Esophagus squamous epithelium (tissue), 5 donors: ENCODE results near the gene TBPL2. TPM values are rescaled to one million over a fixed set of nuclear protein-coding genes. Genes with fewer than 3 reads are reported as not detected.
"Not testable (repeated sequence)": the region's sequence is repeated elsewhere in the genome, so short reads cannot be mapped to it uniquely, and the experiment has no call there.

Source experiments
- DNase-seq: peaks from one replicate; lab custom pipeline; 2025; lab: John Stamatoyannopoulos, UW
- H3K27ac ChIP-seq, 4 donors: fragments of 200-600 bp; sonication (generic); one replicate each; pipeline ENCODE4 v1.5.1; 2016 to 2019; ENCODE audit warnings: mild to moderate bottlenecking in 1 of 4
- H3K27me3 ChIP-seq, 4 donors: fragments of 200-600 bp; sonication (generic); 1 replicate in 3 of 4; 2 replicates in 1 of 4; pipeline versions ENCODE4 v1.5.1 to v1.6.0; 2017 to 2021; ENCODE audit warnings: antibody characterized with exemption in 1 of 4
- H3K36me3 ChIP-seq, 3 donors: fragments of 200-600 bp; sonication (generic); one replicate each; pipeline ENCODE4 v1.5.1; 2016 to 2019
- H3K4me1 ChIP-seq, 3 donors: fragments of 200-600 bp; sonication (generic); one replicate each; pipeline ENCODE4 v1.5.1; 2017 to 2019
- H3K4me3 ChIP-seq, 4 donors: fragments of 200-600 bp; sonication (generic); 1 replicate in 3 of 4; 2 replicates in 1 of 4; pipeline ENCODE4 v1.5.1; 2016 to 2019; ENCODE audit warnings: mild to moderate bottlenecking in 2 of 4, moderate library complexity in 1 of 4
- H3K9me3 ChIP-seq, 3 donors: fragments of 200-600 bp; sonication (generic); one replicate each; pipeline ENCODE4 v1.5.1; 2016 to 2019
- POLR2A ChIP-seq, 4 donors: fragments of 450-650 bp; IDR thresholded peaks; one replicate each; pipeline ENCODE4 v1.6.1; 2017; ENCODE audit warnings: antibody characterized with exemption in 4 of 4, mild to moderate bottlenecking in 4 of 4, moderate library complexity in 3 of 4
- WGBS, 2 donors: methylation state at CpG; one replicate each; pipeline ENCODE4 v1.1.5; 2018; 5-methylcytosine and 5-hydroxymethylcytosine counted together
- intact Hi-C: fragments of 100-400 bp; cut with DNase I; formaldehyde crosslinking; loops from one replicate; pipeline ENCODE4 v1.15.0; 2022
- total RNA-seq, 4 donors: library from RNA; depleted of rRNA; stranded (reverse); fragments of >200 nt; gene quantifications; one replicate each; pipeline ENCODE4 v1.1.0, GENCODE V29; 2016
- TF ChIP-seq, protein P1 (sequence below), 6 experiments: fragments of 450-650 bp in 4 of 6; fragments of 200-600 bp in 2 of 6; sonication (generic) in 2 of 6; IDR thresholded peaks; one replicate each; pipeline ENCODE4 v1.5.1; 2016 to 2019; ENCODE audit warnings: antibody characterized with exemption in 6 of 6, mild to moderate bottlenecking in 4 of 6, moderate library complexity in 4 of 6
- donor health status: DM: yes; HTN: yes; CAD: no.

TBPL2 gene
- not detected for total RNA-seq

- TF ChIP-seq, protein P1, sequence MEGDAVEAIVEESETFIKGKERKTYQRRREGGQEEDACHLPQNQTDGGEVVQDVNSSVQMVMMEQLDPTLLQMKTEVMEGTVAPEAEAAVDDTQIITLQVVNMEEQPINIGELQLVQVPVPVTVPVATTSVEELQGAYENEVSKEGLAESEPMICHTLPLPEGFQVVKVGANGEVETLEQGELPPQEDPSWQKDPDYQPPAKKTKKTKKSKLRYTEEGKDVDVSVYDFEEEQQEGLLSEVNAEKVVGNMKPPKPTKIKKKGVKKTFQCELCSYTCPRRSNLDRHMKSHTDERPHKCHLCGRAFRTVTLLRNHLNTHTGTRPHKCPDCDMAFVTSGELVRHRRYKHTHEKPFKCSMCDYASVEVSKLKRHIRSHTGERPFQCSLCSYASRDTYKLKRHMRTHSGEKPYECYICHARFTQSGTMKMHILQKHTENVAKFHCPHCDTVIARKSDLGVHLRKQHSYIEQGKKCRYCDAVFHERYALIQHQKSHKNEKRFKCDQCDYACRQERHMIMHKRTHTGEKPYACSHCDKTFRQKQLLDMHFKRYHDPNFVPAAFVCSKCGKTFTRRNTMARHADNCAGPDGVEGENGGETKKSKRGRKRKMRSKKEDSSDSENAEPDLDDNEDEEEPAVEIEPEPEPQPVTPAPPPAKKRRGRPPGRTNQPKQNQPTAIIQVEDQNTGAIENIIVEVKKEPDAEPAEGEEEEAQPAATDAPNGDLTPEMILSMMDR (IDR thresholded peaks at IDR 0.05): no peak
- TF ChIP-seq POLR2A (IDR thresholded peaks at IDR 0.05): no peak
- intact Hi-C loops: loop anchor here (10.0 kb wide), 1 partner anchor 1034 kb away; no protein-coding TSS in a partner anchor
- no peak within 1 kb of the TSS for H3K27ac ChIP-seq
- H3K4me1 ChIP-seq: no peaks in the 10 kb centered on the region
- no peak within 1 kb of the TSS for H3K4me3 ChIP-seq
- WGBS, 2 donors: 30 to 51% methylated on average over 16 to 20 of the region's 29 CpGs
- no peaks in the 10 kb centered on the region for H3K36me3 ChIP-seq
- DNase-seq: no peak
- no peaks in the 10 kb centered on the region for H3K9me3 ChIP-seq
- peaks cover 0 to 27% (median 0%) of the 10 kb centered on the region in 4 donors for H3K27me3 ChIP-seq
Measured at GRCh38 chr14:55440385-55440784, at the start of gene TBPL2. Gene TBPL2 (minus strand): TSS chr14:55440616. CDS start chr14:55440449, 167 bp downstream.

GRCh38 chr14:55488204-55488603 lies 47.8 kb upstream of the TBPL2 start:
- no peak overlapping the region for H3K27ac ChIP-seq
- intact Hi-C loops: no loop called here
- 26% methylated on average over 4 of the region's 4 CpGs for WGBS, 2 donors
- no peaks in the 10 kb centered on the region for H3K4me1 ChIP-seq
- no peaks in the 10 kb centered on the region for H3K27me3 ChIP-seq
- H3K4me3 ChIP-seq: no peak overlapping the region
- no peaks in the 10 kb centered on the region for H3K36me3 ChIP-seq
- no peaks in the 10 kb centered on the region for H3K9me3 ChIP-seq
- TF ChIP-seq, protein P1 (IDR thresholded peaks at IDR 0.05): no peak
- no peak for TF ChIP-seq POLR2A (IDR thresholded peaks at IDR 0.05)
- DNase-seq: no peak

DNA sequence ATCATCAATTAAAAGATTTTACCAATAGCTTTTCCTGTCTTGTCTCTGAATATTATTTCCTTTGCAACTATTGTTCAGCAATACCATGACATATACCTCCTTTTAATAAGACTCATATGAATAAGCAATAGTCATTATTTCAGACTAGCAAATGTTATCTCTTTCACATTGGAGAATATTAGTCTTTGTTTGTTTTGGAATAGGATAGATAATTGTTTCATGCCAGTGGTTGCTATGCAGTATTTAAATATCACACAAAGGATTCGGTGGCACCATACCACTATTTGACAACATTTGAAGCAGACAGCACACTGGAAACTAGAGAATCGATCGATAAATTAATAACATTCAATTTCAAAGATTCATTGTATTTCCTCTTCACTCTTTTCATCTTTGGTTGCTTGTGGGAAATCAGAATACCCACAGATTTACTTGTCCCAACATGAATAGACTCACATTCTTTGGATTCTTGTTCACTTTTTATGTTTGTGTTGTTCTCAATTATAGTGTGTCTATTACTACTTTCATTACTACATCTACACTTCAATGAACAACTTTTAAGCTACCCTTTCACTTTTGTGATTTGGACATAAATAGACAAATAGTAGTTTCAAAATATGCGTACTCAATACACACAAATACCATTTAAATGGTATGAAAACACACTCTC lies 42.7 kb upstream of the TBPL2 start:
- no peak for DNase-seq
- intact Hi-C loops: no loop called here
- Histone ChIP-seq H3K4me3 (no peak overlapping the region), H3K27me3 (no peaks in the 10 kb centered on the region), H3K9me3 (no peaks in the 10 kb centered on the region), H3K36me3 (no peaks in the 10 kb centered on the region), H3K27ac (no peak overlapping the region), H3K4me1 (no peaks in the 10 kb centered on the region)
- TF ChIP-seq POLR2A (IDR thresholded peaks at IDR 0.05): no peak
- TF ChIP-seq, protein P1 (IDR thresholded peaks at IDR 0.05): no peak
- 51 to 69% methylated on average over 4 of the region's 4 CpGs for WGBS, 2 donors

- 79 to 86% methylated on average over 5 of the region's 5 CpGs for WGBS, 2 donors
- Histone ChIP-seq H3K27ac (no peak overlapping the region), H3K9me3 (no peaks in the 10 kb centered on the region), H3K4me3 (no peak overlapping the region), H3K4me1 (no peaks in the 10 kb centered on the region), H3K36me3 (no peaks in the 10 kb centered on the region), H3K27me3 (no peaks in the 10 kb centered on the region)
- DNase-seq: no peak
- intact Hi-C loops: no loop called here
- TF ChIP-seq, protein P1 (IDR thresholded peaks at IDR 0.05): no peak
- no peak for TF ChIP-seq POLR2A (IDR thresholded peaks at IDR 0.05)
Measured at GRCh38 chr14:55481769-55482168, 41.4 kb upstream of the TBPL2 start.

DNA sequence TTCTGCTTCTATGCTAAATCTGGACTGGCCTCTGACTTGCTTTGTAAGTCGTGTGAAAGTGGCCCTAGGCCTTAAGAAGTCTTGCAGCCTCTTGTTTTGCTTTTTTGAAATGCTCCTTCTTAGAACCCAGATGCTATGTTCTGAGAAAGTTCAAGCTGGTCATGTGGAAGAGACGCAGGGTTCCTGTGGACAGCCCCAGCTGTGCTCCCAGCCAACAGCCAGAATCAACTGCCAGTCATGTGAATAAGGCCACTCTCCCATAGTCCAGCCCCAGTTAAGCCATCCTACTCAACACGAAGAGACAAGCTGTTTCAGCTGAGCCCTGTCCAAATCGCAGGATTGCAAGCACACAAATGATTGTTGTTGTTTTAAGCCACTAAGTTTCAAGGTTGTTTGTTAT lies 37.3 kb upstream of the TBPL2 start:
- H3K27me3 ChIP-seq: no peaks in the 10 kb centered on the region
- no peaks in the 10 kb centered on the region for H3K9me3 ChIP-seq
- H3K27ac ChIP-seq: no peak overlapping the region
- no peaks in the 10 kb centered on the region for H3K36me3 ChIP-seq
- TF ChIP-seq, protein P1 (IDR thresholded peaks at IDR 0.05): no peak
- no peak for TF ChIP-seq POLR2A (IDR thresholded peaks at IDR 0.05)
- intact Hi-C loops: no loop called here
- 53 to 59% methylated on average over 4 of the region's 4 CpGs for WGBS, 2 donors
- no peak overlapping the region for H3K4me3 ChIP-seq
- no peaks in the 10 kb centered on the region for H3K4me1 ChIP-seq
- DNase-seq: no peak

DNA sequence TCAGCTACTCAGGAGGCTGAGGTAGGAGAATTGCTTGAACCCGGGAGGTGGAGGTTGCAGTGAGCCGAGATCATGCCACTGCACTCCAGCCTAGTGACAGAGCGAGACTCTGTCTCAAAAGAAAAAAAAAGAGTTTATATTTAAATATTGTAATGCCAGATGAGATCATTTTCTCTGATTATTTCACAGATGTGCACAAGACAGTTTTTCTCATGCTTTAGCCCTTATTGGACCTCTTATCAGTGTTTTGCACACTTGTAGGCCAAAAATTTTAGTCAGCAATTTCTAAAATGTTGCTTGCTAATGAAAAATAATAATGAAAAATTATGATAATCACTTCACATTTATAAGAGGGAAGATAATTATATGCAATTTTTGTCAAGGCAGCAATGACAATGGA lies 36.0 kb upstream of the TBPL2 start:
- H3K4me3 ChIP-seq, intact Hi-C loops, H3K27ac ChIP-seq, H3K9me3 ChIP-seq, DNase-seq, H3K4me1 ChIP-seq, H3K27me3 ChIP-seq, H3K36me3 ChIP-seq: not testable (repeated sequence)
- 98 to 100% methylated on average over 3 of the region's 3 CpGs for WGBS, 2 donors
